HepG2 (cell line): Measurements from ENCODE around the gene SSC4D. TPM values are rescaled to one million over a fixed set of nuclear protein-coding genes. Genes with fewer than 3 reads are reported as not detected.

Experiments used
- ARHGAP35 ChIP-seq: sonication (generic); formaldehyde crosslinking; IDR thresholded peaks from 2 replicates; pipeline ENCODE4 v1.9.0; 2022; ENCODE audit warnings: mild to moderate bottlenecking, inconsistent platforms, moderate library complexity, missing genetic modification reagents, borderline replicate concordance
- ATF1 ChIP-seq: IDR thresholded peaks from 2 replicates; pipeline ENCODE4 v1.6.1; 2016; ENCODE audit warnings: mild to moderate bottlenecking, control low read depth
- DNMT3B ChIP-seq: conservative IDR thresholded peaks from 2 replicates; pipeline ENCODE4 v1.6.1; 2016; ENCODE audit warnings: missing biosample characterization, control low read depth
- EHMT2 ChIP-seq: fragments of 200-600 bp; sonication (generic); IDR thresholded peaks from 2 replicates; pipeline ENCODE4 v1.7.0; 2017; ENCODE audit warnings: antibody characterized with exemption, low read depth, low read length, borderline replicate concordance
- FOSL2 ChIP-seq: sonication (generic); formaldehyde crosslinking; IDR thresholded peaks from 2 replicates; pipeline ENCODE4 v1.4.0; 2020; ENCODE audit warnings: missing genetic modification reagents
- HMGXB4 ChIP-seq, 2 experiments: sonication (generic) in 1 of 2; formaldehyde crosslinking in 1 of 2; IDR thresholded peaks; 2 replicates each; pipeline versions ENCODE4 v1.4.0 to v1.6.1; 2018 to 2020; ENCODE audit warnings: missing genetic modification reagents in 2 of 2, borderline replicate concordance in 1 of 2, low read depth in 1 of 2, mild to moderate bottlenecking in 1 of 2, missing biosample characterization in 1 of 2
- HNRNPUL1 ChIP-seq: fragments of 200-400 bp; formaldehyde crosslinking; IDR thresholded peaks from 2 replicates; pipeline ENCODE4 v1.6.1; 2017; ENCODE audit warnings: low read depth, mild to moderate bottlenecking, low read length, moderate library complexity
- IRF2 ChIP-seq: IDR thresholded peaks from 2 replicates; pipeline ENCODE4 v1.6.1; 2018; ENCODE audit warnings: missing genetic modification reagents, missing compliant biosample characterization
- PLRG1 ChIP-seq: fragments of 450-650 bp; conservative IDR thresholded peaks from 2 replicates; pipeline ENCODE4 v1.6.1; 2016
- SAP130 ChIP-seq: IDR thresholded peaks from 2 replicates; pipeline ENCODE4 v1.6.1; 2016; ENCODE audit warnings: low read depth
- STAT6 ChIP-seq: sonication (generic); formaldehyde crosslinking; IDR thresholded peaks from 2 replicates; pipeline ENCODE4 v1.4.0; 2020; ENCODE audit warnings: missing genetic modification reagents, mild to moderate bottlenecking, borderline replicate concordance
- TBX2 ChIP-seq: sonication (generic); formaldehyde crosslinking; IDR thresholded peaks from 2 replicates; pipeline ENCODE4 v1.5.0; 2020; ENCODE audit warnings: missing genetic modification reagents, mild to moderate bottlenecking, borderline replicate concordance
- ZNF10 ChIP-seq: sonication (generic); formaldehyde crosslinking; IDR thresholded peaks from 2 replicates; pipeline ENCODE4 v1.4.0; 2020; ENCODE audit warnings: mild to moderate bottlenecking, low read depth, missing genetic modification reagents, borderline replicate concordance
- ZNF143 ChIP-seq: sonication (generic); formaldehyde crosslinking; IDR thresholded peaks from 2 replicates; pipeline ENCODE4 v1.4.0; 2020; ENCODE audit warnings: missing genetic modification reagents
- ZNF441 ChIP-seq: sonication (generic); formaldehyde crosslinking; IDR thresholded peaks from 2 replicates; pipeline ENCODE4 v1.7.0; 2021; ENCODE audit warnings: missing genetic modification reagents, borderline replicate concordance
- ZNF574 ChIP-seq: sonication (generic); formaldehyde crosslinking; IDR thresholded peaks from 2 replicates; pipeline ENCODE4 v1.4.0; 2020; ENCODE audit warnings: missing genetic modification reagents
- ZNF609 ChIP-seq: sonication (generic); formaldehyde crosslinking; IDR thresholded peaks from 2 replicates; pipeline ENCODE4 v1.4.0; 2020; ENCODE audit warnings: mild to moderate bottlenecking, missing genetic modification reagents, borderline replicate concordance
- polyA plus RNA-seq, 8 experiments: library from polyadenylated mRNA; depleted of rRNA in 3 of 8; stranded (reverse) in 7 of 8; unstranded in 1 of 8; fragments of >200 nt; fragmentation: Illumina TruSeq in 4 of 8; extraction: Trizol in 4 of 8; gene quantifications; 2 replicates each; pipeline versions ENCODE4 v1.2.1 to v1.2.3, GENCODE V29; 2011 to 2016; ENCODE audit warnings: low read depth in 4 of 8, missing spikeins in 1 of 8, mixed read lengths in 1 of 8; ENCODE audit not compliant: insufficient read depth in 1 of 8
- total RNA-seq, 5 experiments: library from RNA; depleted of rRNA; stranded (reverse); fragments of >200 nt; fragmentation: Illumina TruSeq; extraction: Trizol; gene quantifications; 2 replicates each; pipeline ENCODE4 v1.2.3, GENCODE V29; 2016; ENCODE audit warnings: low read depth in 1 of 5

Gene SSC4D
- total and polyA plus RNA-seq, 2 of the 13 experiments (the other 11 are each of a cell fraction or from before 2014, with no cell fraction given): 33.3 to 63.8 TPM

- TF ChIP-seq STAT6 (CRISPR knock-in tag) (no peak), ARHGAP35 (CRISPR knock-in tag) (no peak), SAP130 (CRISPR knock-in tag) (0 out of 2 replicates have a peak, but pooled peaks have one; percentile 21), IRF2 (no peak; the same call in 1 of the 2 replicates), FOSL2 (CRISPR knock-in tag) (peak; percentile 94), ZNF574 (no peak), ZNF609 (CRISPR knock-in tag) (no peak), ZNF143 (CRISPR knock-in tag) (no peak), ZNF10 (no peak), ATF1 (CRISPR knock-in tag) (no peak), TBX2 (CRISPR knock-in tag) (0 out of 2 replicates have a peak, but pooled peaks have one; percentile 32), ZNF441 (CRISPR knock-in tag) (peak; percentile 95), PLRG1 (no peak), HNRNPUL1 (no peak), HMGXB4 (CRISPR knock-in tag; IDR thresholded peaks at IDR 0.05; ENCODE audit: borderline replicate concordance in 1 of 2, low read depth in 1 of 2) (peak in 1 of 2 experiments; percentile 26; a peak in 1 of 4 replicates), DNMT3B (0 out of 2 replicates have a peak, but pooled peaks have one; percentile 11), EHMT2 (peak; percentile 11; the same call in 1 of the 2 replicates)
Observed at GRCh38 chr7:76359978-76360638, 49.4 kb downstream of the SSC4D start (continued).
